EH (cell line): ENCODE data around the gene TENM4.

Source experiments
- DNase-seq: peaks from one replicate; pipeline ENCODE4 v3.0.0-alpha.2; 2015; ENCODE audit warnings: low read depth

TENM4 gene

GRCh38 chr11:79174045-79175008 lies 266.5 kb downstream of the TENM4 start:
- peak; percentile 6 for DNase-seq

DNA sequence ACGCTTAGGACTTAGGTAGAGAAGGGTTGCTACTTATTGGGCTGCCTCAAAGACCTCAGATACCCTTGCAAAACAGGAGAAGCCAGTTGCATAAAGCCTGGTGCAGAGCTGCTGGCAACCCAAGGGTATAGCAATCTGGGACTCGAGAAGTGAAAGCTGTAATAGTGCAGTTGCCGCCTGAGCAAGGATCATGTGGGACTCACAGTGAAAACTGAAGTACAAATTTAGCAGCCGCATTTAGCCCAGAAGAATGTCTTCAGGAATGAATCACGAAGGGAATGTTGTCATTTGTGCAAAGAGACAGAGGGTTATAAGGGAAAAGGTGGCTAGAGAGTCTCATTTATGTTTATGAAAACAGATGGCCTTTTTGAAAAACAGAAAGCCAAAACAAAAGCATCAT lies 267.2 kb downstream of the TENM4 start:
- peak; percentile 68 for DNase-seq

DNA sequence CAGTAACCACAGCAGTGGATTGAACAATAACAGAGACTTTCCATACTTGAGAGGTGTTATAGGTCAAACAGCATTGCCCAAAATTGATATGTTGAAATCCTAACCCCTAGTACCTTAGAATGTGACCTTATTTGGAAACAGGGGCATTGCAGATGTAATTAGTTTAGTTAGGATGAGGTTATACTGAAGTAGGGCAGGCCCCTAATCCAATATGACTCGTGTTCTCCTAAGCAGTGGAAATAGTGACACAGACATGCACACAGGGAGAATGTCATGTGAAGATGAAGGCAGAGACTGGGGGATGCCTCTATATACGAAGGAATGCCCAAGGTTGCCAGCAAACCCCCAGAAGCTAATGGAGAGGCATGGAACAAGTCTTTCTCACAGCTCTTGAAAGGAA lies 270.5 kb downstream of the TENM4 start:
- no peak for DNase-seq

GRCh38 chr11:79168530-79169110 lies 272.2 kb downstream of the TENM4 start:
- no peak for DNase-seq

- DNase-seq: no peak
Observed at GRCh38 chr11:79167510-79168188, 273.2 kb downstream of the TENM4 start.

DNA sequence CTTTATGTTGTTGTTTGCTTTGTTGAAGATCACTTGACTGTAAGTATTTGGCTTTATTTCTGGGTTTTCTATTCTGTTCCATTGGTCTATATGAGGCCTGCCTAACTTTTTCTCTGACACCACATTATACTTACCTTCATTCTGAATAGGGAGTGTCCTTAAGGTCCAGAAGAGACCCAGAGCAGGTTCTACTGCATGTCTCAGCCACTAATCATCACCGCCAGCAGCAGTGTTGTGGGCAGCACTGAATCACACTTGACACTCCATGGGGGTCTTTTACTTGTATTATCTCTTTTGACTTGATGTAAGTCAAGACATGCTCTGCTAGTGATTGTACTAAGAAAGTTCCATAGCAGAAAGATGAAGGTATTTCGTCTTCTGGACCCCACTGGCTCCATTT lies 274.9 kb downstream of the TENM4 start:
- DNase-seq: no peak

GRCh38 chr11:79160791-79161403 lies 279.9 kb downstream of the TENM4 start:
- no peak for DNase-seq

- no peak for DNase-seq
Observed at GRCh38 chr11:79159657-79160450, 281.0 kb downstream of the TENM4 start.

DNA sequence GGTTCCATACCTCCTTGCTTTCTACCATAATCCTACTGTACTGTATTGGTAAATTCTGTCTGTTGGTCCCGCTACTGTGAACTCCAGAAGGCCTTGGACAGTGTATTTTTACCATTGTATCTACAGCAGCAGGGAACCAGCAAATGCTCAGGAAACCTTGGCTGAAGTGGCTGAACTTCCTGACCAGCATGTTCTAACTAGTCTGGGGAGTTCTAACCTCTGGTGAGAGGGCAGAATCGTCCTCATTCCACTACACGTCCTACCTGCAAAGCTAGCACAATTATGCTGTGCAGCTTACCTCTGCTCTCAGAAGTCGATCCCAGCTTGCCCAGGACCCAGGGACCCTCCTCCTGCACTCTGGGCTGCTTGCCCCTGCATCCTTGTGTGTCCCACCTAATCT lies 283.1 kb downstream of the TENM4 start:
- no peak for DNase-seq

- no peak for DNase-seq
Observed at GRCh38 chr11:79156031-79156430, 284.8 kb downstream of the TENM4 start.

DNA sequence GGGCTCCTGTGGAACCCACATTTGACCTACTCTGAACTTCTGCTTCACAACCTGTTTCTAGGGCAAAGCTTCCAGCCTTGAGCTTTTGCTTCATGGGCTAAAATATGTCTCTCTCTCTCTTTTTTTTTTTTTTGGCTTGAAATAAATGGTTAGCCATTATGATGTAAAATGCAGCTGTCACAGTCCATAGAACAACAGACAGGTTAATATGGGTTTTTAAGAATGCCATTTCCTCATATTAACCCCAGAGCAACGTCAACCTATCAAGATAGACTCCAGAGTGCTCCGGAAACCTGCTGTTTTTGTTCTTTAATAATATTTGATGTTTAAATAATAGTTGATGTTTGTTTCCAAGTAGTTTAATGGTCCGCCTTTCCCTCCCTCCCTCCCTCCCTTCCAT lies 285.6 kb downstream of the TENM4 start:
- DNase-seq: no peak

DNA sequence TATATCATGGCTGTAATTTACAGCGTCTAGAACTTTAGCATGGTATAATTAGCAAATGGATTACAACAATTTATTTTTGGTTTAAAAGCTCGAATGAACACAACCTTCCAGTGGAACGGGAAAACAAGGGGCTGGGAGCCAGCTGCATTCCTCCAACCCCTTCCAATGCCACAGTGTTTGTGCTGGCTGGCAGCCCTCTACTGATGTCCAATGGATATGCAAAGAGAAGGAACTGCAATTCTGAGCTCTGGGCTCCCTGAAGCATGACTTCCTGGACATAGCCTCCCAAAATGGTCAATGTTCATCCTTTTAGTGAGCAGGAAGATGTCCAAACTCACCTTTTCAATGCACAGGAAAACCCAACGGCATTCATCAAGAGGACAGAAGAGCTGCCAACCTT lies 288.3 kb downstream of the TENM4 start:
- no peak for DNase-seq

DNA sequence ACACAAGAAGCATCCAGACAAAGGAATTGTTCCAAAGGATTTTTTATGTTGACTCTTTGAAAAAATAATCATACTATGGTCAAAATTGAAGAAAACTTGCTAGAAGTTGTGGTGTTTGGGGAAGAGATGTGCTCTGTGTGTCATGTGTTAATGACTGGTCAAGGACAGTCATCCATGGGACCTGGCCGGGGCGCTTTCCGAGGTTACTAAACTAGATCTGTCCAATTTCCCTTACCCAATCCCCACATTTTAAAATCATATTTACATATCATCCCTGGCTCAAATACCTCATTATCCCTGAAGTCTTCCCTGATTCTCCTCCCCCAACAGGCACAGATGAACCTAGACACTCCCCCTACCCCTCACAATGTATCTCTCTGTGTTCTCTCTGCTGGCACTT lies 289.4 kb downstream of the TENM4 start:
- DNase-seq: no peak

DNA sequence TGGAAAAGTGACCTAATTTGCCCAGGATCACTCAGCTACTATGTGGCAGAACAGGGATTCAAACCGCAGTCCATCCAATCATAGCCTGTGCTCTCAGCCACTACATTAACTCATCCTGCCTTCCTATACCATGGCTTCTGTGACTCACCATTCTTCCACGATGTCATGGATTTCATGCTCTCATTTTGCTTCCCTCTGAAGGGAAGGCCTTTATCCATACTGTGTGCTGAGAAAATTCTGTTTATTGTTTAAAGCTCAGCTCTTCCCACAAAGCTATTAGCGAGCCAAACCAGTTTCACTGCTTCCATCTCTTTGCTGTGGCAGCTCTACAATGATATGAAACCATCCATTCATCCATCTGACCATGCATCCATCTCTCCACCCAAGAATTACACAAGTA lies 289.9 kb downstream of the TENM4 start:
- DNase-seq: no peak

GRCh38 chr11:79150320-79150719 lies 290.5 kb downstream of the TENM4 start:
- no peak for DNase-seq

DNA sequence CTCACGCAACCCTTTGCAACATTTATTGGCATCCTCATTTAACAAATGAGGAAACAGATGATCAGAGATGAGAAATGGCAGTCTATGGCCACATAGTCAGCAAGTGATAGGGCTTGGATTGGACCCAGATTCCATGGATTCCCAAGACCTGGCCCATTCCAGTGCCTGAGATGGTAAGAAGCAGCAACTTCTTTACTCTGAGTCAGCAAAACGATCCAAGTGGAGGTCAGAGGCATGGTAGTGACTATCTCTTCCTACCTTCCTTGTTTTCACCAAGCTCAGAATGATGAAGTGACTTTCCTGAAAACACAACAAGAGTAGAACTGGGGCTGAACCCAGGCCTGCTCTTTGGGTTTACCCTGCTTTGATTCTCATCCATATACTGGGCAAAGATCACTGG lies 293.1 kb downstream of the TENM4 start:
- DNase-seq: no peak

GRCh38 chr11:79147011-79147410 lies 293.8 kb downstream of the TENM4 start:
- no peak for DNase-seq

GRCh38 chr11:79139900-79140299 lies 300.9 kb downstream of the TENM4 start:
- DNase-seq: no peak

DNA sequence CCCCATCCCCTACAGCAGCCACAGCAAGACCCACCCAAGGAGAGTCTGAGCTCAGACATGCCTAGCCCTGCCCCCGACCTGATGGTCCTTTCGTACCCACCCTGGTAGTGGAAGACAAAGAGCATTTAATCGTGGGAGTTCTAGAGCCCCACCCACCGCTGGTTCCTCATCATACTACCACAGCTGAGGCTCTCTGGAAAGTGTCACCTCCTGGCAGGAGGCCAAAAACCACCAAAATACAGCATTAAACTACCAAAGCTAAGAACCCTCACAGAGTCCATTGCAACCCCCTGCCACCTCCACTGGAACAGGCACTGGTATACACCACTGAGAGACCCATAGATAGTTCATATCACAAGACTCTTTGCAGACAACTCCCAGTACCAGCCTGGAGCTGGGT lies 311.1 kb downstream of the TENM4 start:
- DNase-seq: no peak

DNA sequence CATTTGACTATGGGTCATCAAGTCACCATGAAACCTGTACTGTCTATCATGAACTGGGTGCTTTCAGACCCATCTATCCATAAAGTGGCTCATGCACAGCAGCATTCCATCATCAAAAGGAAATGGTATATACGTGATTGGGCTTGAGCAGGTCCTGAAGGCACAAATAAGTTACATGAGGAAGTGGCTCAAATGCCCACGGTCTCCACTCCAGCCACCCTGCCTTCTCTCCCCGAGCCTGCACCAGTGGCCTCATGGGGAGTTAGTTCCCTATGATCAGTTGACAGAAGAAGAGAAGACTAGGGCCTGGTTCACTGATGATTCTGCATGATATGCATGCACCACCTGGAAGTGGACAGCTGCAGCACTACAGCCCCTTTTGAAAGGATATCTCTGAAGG lies 312.5 kb downstream of the TENM4 start:
- DNase-seq: no peak

- no peak for DNase-seq
Observed at GRCh38 chr11:79122759-79123158, 318.1 kb downstream of the TENM4 start.

- no peak for DNase-seq
Observed at GRCh38 chr11:79121351-79121750, 319.5 kb downstream of the TENM4 start.
